Measurements from ENCODE around the gene SUPT4H1.

The SUPT4H1 gene

GRCh38 chr17:58306131-58306951, 45.7 kb downstream of the SUPT4H1 start:
- Histone ChIP-seq H3K27ac (ENCODE audit: low read depth in 2 of 2, low read length in 2 of 2) (no peak overlapping the region), H3K4me3 (ENCODE audit: low read length in 2 of 2) (no peak overlapping the region), H3K9me3 (ENCODE audit: control insufficient read depth in 2 of 2, low read length in 2 of 2) (no peaks in the 10 kb centered on the region), H3K27me3 (ENCODE audit: control insufficient read depth in 2 of 2, insufficient read depth in 2 of 2, low read length in 2 of 2) (no peaks in the 10 kb centered on the region), H3K36me3 (ENCODE audit: control insufficient read depth in 2 of 2, insufficient read depth in 2 of 2, low read length in 2 of 2) (no peaks in the 10 kb centered on the region), H3K9ac (ENCODE audit: low read depth in 1 of 2, low read length in 2 of 2) (no peak overlapping the region), H3K4me1 (ENCODE audit: control insufficient read depth in 2 of 2, insufficient read depth in 2 of 2, low read length in 2 of 2) (no peaks in the 10 kb centered on the region)

GRCh38 chr17:58305626-58306025, 46.4 kb downstream of the SUPT4H1 start:
- H3K36me3 ChIP-seq (ENCODE audit: control insufficient read depth in 2 of 2, insufficient read depth in 2 of 2, low read length in 2 of 2), result no peaks in the 10 kb centered on the region
- no peaks in the 10 kb centered on the region for H3K9me3 ChIP-seq (ENCODE audit: control insufficient read depth in 2 of 2, low read length in 2 of 2)
- H3K9ac ChIP-seq (ENCODE audit: low read depth in 1 of 2, low read length in 2 of 2), result no peak overlapping the region
- no peaks in the 10 kb centered on the region for H3K4me1 ChIP-seq (ENCODE audit: control insufficient read depth in 2 of 2, insufficient read depth in 2 of 2, low read length in 2 of 2)
- no peak overlapping the region for H3K4me3 ChIP-seq (ENCODE audit: low read length in 2 of 2)
- no peak overlapping the region for H3K27ac ChIP-seq (ENCODE audit: low read depth in 2 of 2, low read length in 2 of 2)
- no peaks in the 10 kb centered on the region for H3K27me3 ChIP-seq (ENCODE audit: control insufficient read depth in 2 of 2, insufficient read depth in 2 of 2, low read length in 2 of 2)

- Histone ChIP-seq H3K27ac (ENCODE audit: low read depth in 2 of 2, low read length in 2 of 2) (no peak overlapping the region), H3K9me3 (ENCODE audit: control insufficient read depth in 2 of 2, low read length in 2 of 2) (no peaks in the 10 kb centered on the region), H3K36me3 (ENCODE audit: control insufficient read depth in 2 of 2, insufficient read depth in 2 of 2, low read length in 2 of 2) (no peaks in the 10 kb centered on the region), H3K4me3 (ENCODE audit: low read length in 2 of 2) (no peak overlapping the region), H3K27me3 (ENCODE audit: control insufficient read depth in 2 of 2, insufficient read depth in 2 of 2, low read length in 2 of 2) (no peaks in the 10 kb centered on the region), H3K9ac (ENCODE audit: low read depth in 1 of 2, low read length in 2 of 2) (no peak overlapping the region), H3K4me1 (ENCODE audit: control insufficient read depth in 2 of 2, insufficient read depth in 2 of 2, low read length in 2 of 2) (no peaks in the 10 kb centered on the region)
Measured at GRCh38 chr17:58304750-58305486, 47.1 kb downstream of the SUPT4H1 start.

GRCh38 chr17:58303971-58304749, 47.8 kb downstream of the SUPT4H1 start:
- no peak overlapping the region for H3K4me3 ChIP-seq (ENCODE audit: low read length in 2 of 2)
- H3K27me3 ChIP-seq (ENCODE audit: control insufficient read depth in 2 of 2, insufficient read depth in 2 of 2, low read length in 2 of 2), result no peaks in the 10 kb centered on the region
- H3K27ac ChIP-seq (ENCODE audit: low read depth in 2 of 2, low read length in 2 of 2), result no peak overlapping the region
- H3K9ac ChIP-seq (ENCODE audit: low read depth in 1 of 2, low read length in 2 of 2), result no peak overlapping the region
- H3K36me3 ChIP-seq (ENCODE audit: control insufficient read depth in 2 of 2, insufficient read depth in 2 of 2, low read length in 2 of 2), result no peaks in the 10 kb centered on the region
- H3K4me1 ChIP-seq (ENCODE audit: control insufficient read depth in 2 of 2, insufficient read depth in 2 of 2, low read length in 2 of 2), result no peaks in the 10 kb centered on the region
- H3K9me3 ChIP-seq (ENCODE audit: control insufficient read depth in 2 of 2, low read length in 2 of 2), result no peaks in the 10 kb centered on the region

DNA sequence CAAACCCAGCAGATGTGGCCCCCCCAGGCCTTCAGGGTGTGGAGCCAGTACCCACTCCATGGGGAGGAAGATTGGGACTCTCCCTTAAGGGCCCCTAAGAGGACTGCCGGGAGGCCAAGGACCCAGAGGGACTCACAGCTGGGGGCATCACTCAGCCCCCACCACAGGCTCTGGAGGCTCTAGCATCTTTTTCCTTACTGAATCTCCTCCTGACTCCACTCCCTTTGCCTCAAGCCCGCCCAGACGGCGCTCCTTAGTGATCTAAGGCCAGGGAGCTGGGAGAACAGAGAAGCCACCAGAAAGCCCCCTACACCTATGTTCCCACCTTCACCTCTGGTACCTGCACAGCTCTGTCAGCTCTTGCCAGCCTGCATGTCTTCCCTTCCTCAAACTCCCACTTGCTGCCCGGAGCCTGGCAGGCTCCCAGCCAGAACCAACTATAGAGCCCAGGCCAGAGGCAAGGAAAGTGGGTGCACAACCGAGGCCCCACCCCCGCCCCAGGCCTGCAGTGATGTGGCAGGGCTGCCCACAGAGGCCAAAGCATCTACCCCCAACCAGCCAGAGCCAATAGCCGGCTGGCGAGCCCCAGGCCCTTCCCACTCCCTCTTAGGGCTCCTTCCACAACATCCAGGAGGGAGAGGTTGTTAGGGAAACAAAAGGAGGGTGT, 48.9 kb downstream of the SUPT4H1 start:
- Histone ChIP-seq H3K27me3 (ENCODE audit: control insufficient read depth in 2 of 2, insufficient read depth in 2 of 2, low read length in 2 of 2) (no peaks in the 10 kb centered on the region), H3K4me3 (ENCODE audit: low read length in 2 of 2) (no peak overlapping the region), H3K9ac (ENCODE audit: low read depth in 1 of 2, low read length in 2 of 2) (no peak overlapping the region), H3K36me3 (ENCODE audit: control insufficient read depth in 2 of 2, insufficient read depth in 2 of 2, low read length in 2 of 2) (no peaks in the 10 kb centered on the region), H3K9me3 (ENCODE audit: control insufficient read depth in 2 of 2, low read length in 2 of 2) (no peaks in the 10 kb centered on the region), H3K27ac (ENCODE audit: low read depth in 2 of 2, low read length in 2 of 2) (no peak overlapping the region), H3K4me1 (ENCODE audit: control insufficient read depth in 2 of 2, insufficient read depth in 2 of 2, low read length in 2 of 2) (no peaks in the 10 kb centered on the region)

DNA sequence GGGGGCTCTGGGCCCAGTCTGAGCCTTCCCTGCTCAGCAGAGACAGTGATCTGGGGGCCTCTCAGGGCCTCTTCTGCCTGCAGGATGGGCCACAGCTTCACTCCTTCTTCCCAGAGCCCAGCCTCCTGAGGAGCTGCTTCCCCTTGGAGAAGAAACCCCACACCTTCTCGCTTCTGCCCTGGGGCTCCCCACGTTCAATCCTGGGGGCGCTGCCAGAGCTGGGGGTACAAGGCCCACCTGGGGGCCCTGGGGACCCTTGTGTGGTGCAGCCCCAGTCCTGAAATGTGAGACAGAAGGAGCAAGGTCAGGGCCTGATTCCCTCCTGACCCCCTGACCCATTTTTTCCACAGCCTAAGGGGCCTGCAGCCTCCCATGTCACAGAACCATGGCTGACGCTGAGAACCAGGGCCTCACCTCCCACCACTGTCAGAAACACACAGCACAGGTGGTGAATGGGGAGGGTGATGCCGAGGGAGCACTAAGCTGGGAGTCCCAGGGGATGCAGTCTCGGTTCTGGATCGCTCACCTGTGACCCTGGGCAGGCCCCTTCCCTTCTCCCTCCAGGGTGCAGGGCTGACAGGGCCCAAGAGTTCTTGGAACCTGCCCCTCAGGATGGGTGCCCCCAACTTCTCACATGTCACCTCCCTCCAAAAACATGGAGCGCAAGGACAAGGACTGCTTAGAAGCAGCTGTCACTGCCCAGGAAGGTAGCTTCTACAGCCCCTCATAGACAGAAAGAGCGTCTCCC, 49.7 kb downstream of the SUPT4H1 start:
- H3K9me3 ChIP-seq (ENCODE audit: control insufficient read depth in 2 of 2, low read length in 2 of 2), result no peaks in the 10 kb centered on the region
- H3K27ac ChIP-seq (ENCODE audit: low read depth in 2 of 2, low read length in 2 of 2), result no peak overlapping the region
- H3K36me3 ChIP-seq (ENCODE audit: control insufficient read depth in 2 of 2, insufficient read depth in 2 of 2, low read length in 2 of 2), result no peaks in the 10 kb centered on the region
- no peaks in the 10 kb centered on the region for H3K4me1 ChIP-seq (ENCODE audit: control insufficient read depth in 2 of 2, insufficient read depth in 2 of 2, low read length in 2 of 2)
- H3K4me3 ChIP-seq (ENCODE audit: low read length in 2 of 2), result no peak overlapping the region
- H3K27me3 ChIP-seq (ENCODE audit: control insufficient read depth in 2 of 2, insufficient read depth in 2 of 2, low read length in 2 of 2), result no peaks in the 10 kb centered on the region
- no peak overlapping the region for H3K9ac ChIP-seq (ENCODE audit: low read depth in 1 of 2, low read length in 2 of 2)

GRCh38 chr17:58301504-58302150, 50.4 kb downstream of the SUPT4H1 start:
- Histone ChIP-seq H3K4me3 (ENCODE audit: low read length in 2 of 2) (no peak overlapping the region), H3K4me1 (ENCODE audit: control insufficient read depth in 2 of 2, insufficient read depth in 2 of 2, low read length in 2 of 2) (no peaks in the 10 kb centered on the region), H3K27ac (ENCODE audit: low read depth in 2 of 2, low read length in 2 of 2) (no peak overlapping the region), H3K9ac (ENCODE audit: low read depth in 1 of 2, low read length in 2 of 2) (no peak overlapping the region), H3K9me3 (ENCODE audit: control insufficient read depth in 2 of 2, low read length in 2 of 2) (no peaks in the 10 kb centered on the region), H3K36me3 (ENCODE audit: control insufficient read depth in 2 of 2, insufficient read depth in 2 of 2, low read length in 2 of 2) (no peaks in the 10 kb centered on the region), H3K27me3 (ENCODE audit: control insufficient read depth in 2 of 2, insufficient read depth in 2 of 2, low read length in 2 of 2) (no peaks in the 10 kb centered on the region)

- H3K36me3 ChIP-seq (ENCODE audit: control insufficient read depth in 2 of 2, insufficient read depth in 2 of 2, low read length in 2 of 2), result no peaks in the 10 kb centered on the region
- H3K27me3 ChIP-seq (ENCODE audit: control insufficient read depth in 2 of 2, insufficient read depth in 2 of 2, low read length in 2 of 2), result no peaks in the 10 kb centered on the region
- H3K9me3 ChIP-seq (ENCODE audit: control insufficient read depth in 2 of 2, low read length in 2 of 2), result no peaks in the 10 kb centered on the region
- no peak overlapping the region for H3K9ac ChIP-seq (ENCODE audit: low read depth in 1 of 2, low read length in 2 of 2)
- H3K27ac ChIP-seq (ENCODE audit: low read depth in 2 of 2, low read length in 2 of 2), result no peak overlapping the region
- no peak overlapping the region for H3K4me3 ChIP-seq (ENCODE audit: low read length in 2 of 2)
- H3K4me1 ChIP-seq (ENCODE audit: control insufficient read depth in 2 of 2, insufficient read depth in 2 of 2, low read length in 2 of 2), result no peaks in the 10 kb centered on the region
Measured at GRCh38 chr17:58300336-58300735, 51.7 kb downstream of the SUPT4H1 start.

Measured in mucosa of rectum (tissue), 2 donors.